H1 (cell line): Measurements from ENCODE around the gene IL32. TPM values are rescaled to one million over a fixed set of nuclear protein-coding genes. Genes with fewer than 3 reads are reported as not detected.

Experiments used
- CREB1 ChIP-seq: IDR thresholded peaks from 2 replicates; pipeline ENCODE4 v1.6.1; 2012; ENCODE audit warnings: inconsistent platforms
- EP300 ChIP-seq, 2 experiments: IDR thresholded peaks; 1 replicate in 1 of 2; 2 replicates in 1 of 2; pipeline ENCODE4 v1.6.1; 2011 to 2012; ENCODE audit warnings: low read depth in 2 of 2, low read length in 2 of 2, mild to moderate bottlenecking in 2 of 2, borderline replicate concordance in 1 of 2, inconsistent platforms in 1 of 2, moderate library complexity in 1 of 2
- KDM5A ChIP-seq: fragments of 200-600 bp; IDR thresholded peaks from 2 replicates; pipeline ENCODE4 v1.7.1; 2012; ENCODE audit warnings: mild to moderate bottlenecking, low read length, inconsistent platforms, mixed read lengths
- POLR2AphosphoS5 ChIP-seq: IDR thresholded peaks from 2 replicates; pipeline ENCODE4 v1.6.1; 2011; ENCODE audit warnings: low read depth, low read length
- RAD21 ChIP-seq, 2 experiments: IDR thresholded peaks in 1 of 2; conservative IDR thresholded peaks in 1 of 2; 2 replicates each; pipeline ENCODE4 v1.6.1; 2011; ENCODE audit warnings: low read depth in 2 of 2, low read length in 2 of 2, improper control_type of control experiment in 1 of 2, inconsistent platforms in 1 of 2, mild to moderate bottlenecking in 1 of 2, moderate library complexity in 1 of 2
- RXRA ChIP-seq: IDR thresholded peaks from 2 replicates; pipeline ENCODE4 v1.6.1; 2011; ENCODE audit warnings: low read depth, mild to moderate bottlenecking, low read length, moderate library complexity; ENCODE audit not compliant: insufficient read depth
- SIRT6 ChIP-seq: IDR thresholded peaks from one replicate; pipeline ENCODE4 v1.7.1; 2012; ENCODE audit warnings: low read length, inconsistent platforms
- SP1 ChIP-seq: IDR thresholded peaks from 2 replicates; pipeline ENCODE4 v1.6.1; 2011; ENCODE audit warnings: low read depth, low read length
- SUZ12 ChIP-seq: fragments of 200-600 bp; sonication (generic); IDR thresholded peaks from 2 replicates; pipeline ENCODE4 v1.6.1; 2012; ENCODE audit warnings: mild to moderate bottlenecking, inconsistent platforms, low read length, moderate library complexity, mixed read lengths
- polyA plus RNA-seq, 7 experiments: library from polyadenylated mRNA; depleted of rRNA in 3 of 7; stranded (reverse) in 5 of 7; unstranded in 2 of 7; fragments of >200 nt in 5 of 7; fragments of 200-250 nt in 2 of 7; gene quantifications; 1 replicate in 5 of 7; 2 replicates in 1 of 7; 4 replicates in 1 of 7; pipeline versions ENCODE4 v1.2.1 to v1.2.3, GENCODE V29; 2011 to 2013; ENCODE audit warnings: missing spikeins in 2 of 7, mixed read lengths in 2 of 7
- total RNA-seq: library from RNA; stranded (reverse); fragmentation: NEBNext Ultra II Directional; extraction: Animal tissue kit (Norgen Biotek cat#: 25700); gene quantifications from 2 replicates; pipeline ENCODE4 v1.2.1, GENCODE V29; 2021
- TF ChIP-seq, protein P1 (sequence below): fragments of 300-600 bp; sonication (generic); IDR thresholded peaks from 2 replicates; pipeline ENCODE4 v1.7.1; 2012; ENCODE audit warnings: low read length, moderate library complexity, mild to moderate bottlenecking, inconsistent platforms; ENCODE audit not compliant: insufficient replicate concordance

The IL32 gene
- total and polyA plus RNA-seq, 2 of the 8 experiments (the other 6 are each of a cell fraction or from before 2014, with no cell fraction given), result 2.7 to 5.0 TPM

DNA sequence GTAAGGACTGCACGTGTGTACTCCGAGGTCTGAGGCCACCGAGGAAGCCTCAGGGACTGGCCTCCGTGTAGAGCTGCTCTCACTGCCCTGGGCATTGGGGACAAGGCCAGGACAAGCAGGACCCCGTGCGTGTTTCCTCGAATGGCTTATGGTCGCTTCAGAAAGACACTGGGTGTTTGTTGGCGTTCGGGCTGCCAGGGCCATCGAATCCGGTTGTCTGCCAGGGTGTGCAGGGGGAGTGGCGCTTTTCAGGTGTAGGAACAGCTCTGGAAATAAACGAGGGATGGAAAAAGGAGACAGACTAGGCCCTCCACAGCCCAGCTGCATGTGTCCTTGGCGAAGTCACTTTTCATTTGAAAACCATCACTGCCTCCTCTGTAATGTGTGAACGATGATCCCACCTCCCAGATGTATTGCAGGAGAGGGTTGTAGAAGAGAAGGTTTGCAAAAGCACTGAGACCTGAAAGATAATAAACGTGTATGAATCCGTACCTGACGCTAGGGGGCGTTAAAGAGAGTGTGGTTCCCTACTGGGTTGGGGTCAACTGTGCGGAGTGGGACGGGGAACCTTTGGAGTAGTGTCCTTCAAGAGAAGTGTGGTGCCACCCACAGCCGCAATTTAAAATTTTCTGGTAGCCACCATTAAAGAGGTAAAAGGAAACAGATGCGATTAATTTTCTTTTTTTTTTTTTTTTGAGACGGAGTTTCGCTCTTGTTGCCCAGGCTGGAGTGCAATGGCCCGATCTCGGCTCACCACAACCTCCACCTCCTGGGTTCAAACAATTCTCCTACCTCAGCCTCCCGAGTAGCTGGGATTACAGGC, 35.8 kb downstream of the IL32 start (continued):
- TF ChIP-seq, protein P1, sequence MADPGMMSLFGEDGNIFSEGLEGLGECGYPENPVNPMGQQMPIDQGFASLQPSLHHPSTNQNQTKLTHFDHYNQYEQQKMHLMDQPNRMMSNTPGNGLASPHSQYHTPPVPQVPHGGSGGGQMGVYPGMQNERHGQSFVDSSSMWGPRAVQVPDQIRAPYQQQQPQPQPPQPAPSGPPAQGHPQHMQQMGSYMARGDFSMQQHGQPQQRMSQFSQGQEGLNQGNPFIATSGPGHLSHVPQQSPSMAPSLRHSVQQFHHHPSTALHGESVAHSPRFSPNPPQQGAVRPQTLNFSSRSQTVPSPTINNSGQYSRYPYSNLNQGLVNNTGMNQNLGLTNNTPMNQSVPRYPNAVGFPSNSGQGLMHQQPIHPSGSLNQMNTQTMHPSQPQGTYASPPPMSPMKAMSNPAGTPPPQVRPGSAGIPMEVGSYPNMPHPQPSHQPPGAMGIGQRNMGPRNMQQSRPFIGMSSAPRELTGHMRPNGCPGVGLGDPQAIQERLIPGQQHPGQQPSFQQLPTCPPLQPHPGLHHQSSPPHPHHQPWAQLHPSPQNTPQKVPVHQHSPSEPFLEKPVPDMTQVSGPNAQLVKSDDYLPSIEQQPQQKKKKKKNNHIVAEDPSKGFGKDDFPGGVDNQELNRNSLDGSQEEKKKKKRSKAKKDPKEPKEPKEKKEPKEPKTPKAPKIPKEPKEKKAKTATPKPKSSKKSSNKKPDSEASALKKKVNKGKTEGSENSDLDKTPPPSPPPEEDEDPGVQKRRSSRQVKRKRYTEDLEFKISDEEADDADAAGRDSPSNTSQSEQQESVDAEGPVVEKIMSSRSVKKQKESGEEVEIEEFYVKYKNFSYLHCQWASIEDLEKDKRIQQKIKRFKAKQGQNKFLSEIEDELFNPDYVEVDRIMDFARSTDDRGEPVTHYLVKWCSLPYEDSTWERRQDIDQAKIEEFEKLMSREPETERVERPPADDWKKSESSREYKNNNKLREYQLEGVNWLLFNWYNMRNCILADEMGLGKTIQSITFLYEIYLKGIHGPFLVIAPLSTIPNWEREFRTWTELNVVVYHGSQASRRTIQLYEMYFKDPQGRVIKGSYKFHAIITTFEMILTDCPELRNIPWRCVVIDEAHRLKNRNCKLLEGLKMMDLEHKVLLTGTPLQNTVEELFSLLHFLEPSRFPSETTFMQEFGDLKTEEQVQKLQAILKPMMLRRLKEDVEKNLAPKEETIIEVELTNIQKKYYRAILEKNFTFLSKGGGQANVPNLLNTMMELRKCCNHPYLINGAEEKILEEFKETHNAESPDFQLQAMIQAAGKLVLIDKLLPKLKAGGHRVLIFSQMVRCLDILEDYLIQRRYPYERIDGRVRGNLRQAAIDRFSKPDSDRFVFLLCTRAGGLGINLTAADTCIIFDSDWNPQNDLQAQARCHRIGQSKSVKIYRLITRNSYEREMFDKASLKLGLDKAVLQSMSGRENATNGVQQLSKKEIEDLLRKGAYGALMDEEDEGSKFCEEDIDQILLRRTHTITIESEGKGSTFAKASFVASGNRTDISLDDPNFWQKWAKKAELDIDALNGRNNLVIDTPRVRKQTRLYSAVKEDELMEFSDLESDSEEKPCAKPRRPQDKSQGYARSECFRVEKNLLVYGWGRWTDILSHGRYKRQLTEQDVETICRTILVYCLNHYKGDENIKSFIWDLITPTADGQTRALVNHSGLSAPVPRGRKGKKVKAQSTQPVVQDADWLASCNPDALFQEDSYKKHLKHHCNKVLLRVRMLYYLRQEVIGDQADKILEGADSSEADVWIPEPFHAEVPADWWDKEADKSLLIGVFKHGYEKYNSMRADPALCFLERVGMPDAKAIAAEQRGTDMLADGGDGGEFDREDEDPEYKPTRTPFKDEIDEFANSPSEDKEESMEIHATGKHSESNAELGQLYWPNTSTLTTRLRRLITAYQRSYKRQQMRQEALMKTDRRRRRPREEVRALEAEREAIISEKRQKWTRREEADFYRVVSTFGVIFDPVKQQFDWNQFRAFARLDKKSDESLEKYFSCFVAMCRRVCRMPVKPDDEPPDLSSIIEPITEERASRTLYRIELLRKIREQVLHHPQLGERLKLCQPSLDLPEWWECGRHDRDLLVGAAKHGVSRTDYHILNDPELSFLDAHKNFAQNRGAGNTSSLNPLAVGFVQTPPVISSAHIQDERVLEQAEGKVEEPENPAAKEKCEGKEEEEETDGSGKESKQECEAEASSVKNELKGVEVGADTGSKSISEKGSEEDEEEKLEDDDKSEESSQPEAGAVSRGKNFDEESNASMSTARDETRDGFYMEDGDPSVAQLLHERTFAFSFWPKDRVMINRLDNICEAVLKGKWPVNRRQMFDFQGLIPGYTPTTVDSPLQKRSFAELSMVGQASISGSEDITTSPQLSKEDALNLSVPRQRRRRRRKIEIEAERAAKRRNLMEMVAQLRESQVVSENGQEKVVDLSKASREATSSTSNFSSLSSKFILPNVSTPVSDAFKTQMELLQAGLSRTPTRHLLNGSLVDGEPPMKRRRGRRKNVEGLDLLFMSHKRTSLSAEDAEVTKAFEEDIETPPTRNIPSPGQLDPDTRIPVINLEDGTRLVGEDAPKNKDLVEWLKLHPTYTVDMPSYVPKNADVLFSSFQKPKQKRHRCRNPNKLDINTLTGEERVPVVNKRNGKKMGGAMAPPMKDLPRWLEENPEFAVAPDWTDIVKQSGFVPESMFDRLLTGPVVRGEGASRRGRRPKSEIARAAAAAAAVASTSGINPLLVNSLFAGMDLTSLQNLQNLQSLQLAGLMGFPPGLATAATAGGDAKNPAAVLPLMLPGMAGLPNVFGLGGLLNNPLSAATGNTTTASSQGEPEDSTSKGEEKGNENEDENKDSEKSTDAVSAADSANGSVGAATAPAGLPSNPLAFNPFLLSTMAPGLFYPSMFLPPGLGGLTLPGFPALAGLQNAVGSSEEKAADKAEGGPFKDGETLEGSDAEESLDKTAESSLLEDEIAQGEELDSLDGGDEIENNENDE, result no peak
- TF ChIP-seq SP1 (no peak), EP300 (IDR thresholded peaks at IDR 0.05; ENCODE audit: borderline replicate concordance in 1 of 2, low read depth in 2 of 2, low read length in 2 of 2) (no peak), SIRT6 (no peak), KDM5A (no peak), CREB1 (peak; percentile 73), POLR2AphosphoS5 (no peak), SUZ12 (no peak), RXRA (no peak), RAD21 (IDR thresholded peaks at IDR 0.05 in 1 of 2, conservative IDR thresholded peaks at IDR 0.05 in 1 of 2; ENCODE audit: low read depth in 2 of 2, low read length in 2 of 2) (peak; percentile 14 to 45; a peak in 3 of 4 replicates)
